Measurements from ENCODE around the gene CDKN1A.

CDKN1A gene

GRCh38 chr6:36678488-36679042 lies at the start of gene CDKN1A:
Gene CDKN1A (plus strand): TSS chr6:36678714. CDS start chr6:36684102, 5,388 bp downstream.
- peak; percentile 99 for TF ChIP-seq POLR2A (IDR thresholded peaks at IDR 0.05; ENCODE audit: low read depth, low read length)
- DNase-seq (ENCODE audit: insufficient read length, low spot score) (peak; percentile 82), FAIRE-seq (no peak)

DNA sequence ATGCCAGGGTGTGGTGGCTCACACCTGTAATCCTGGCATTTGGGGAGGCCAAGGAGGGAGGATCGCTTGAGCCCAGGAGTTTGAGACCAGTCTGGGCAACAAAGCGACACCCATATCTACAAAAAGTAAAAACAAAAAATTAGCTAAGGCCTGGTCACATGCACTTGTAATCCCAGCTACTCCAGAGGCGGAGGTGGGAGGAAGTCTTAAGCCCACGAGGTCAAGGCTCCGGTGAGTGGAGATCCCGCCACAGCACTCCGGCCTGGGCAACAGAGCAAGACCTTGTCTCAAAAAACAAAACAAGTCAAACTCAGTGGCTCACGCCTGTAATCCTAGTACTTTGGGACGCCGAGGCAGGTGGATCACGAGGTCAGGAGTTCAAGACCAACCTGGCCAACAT lies 48.7 kb upstream of the CDKN1A start:
- FAIRE-seq (no peak), DNase-seq (ENCODE audit: insufficient read length, low spot score) (no peak)
- TF ChIP-seq POLR2A (IDR thresholded peaks at IDR 0.05; ENCODE audit: low read depth, low read length) = no peak

DNA sequence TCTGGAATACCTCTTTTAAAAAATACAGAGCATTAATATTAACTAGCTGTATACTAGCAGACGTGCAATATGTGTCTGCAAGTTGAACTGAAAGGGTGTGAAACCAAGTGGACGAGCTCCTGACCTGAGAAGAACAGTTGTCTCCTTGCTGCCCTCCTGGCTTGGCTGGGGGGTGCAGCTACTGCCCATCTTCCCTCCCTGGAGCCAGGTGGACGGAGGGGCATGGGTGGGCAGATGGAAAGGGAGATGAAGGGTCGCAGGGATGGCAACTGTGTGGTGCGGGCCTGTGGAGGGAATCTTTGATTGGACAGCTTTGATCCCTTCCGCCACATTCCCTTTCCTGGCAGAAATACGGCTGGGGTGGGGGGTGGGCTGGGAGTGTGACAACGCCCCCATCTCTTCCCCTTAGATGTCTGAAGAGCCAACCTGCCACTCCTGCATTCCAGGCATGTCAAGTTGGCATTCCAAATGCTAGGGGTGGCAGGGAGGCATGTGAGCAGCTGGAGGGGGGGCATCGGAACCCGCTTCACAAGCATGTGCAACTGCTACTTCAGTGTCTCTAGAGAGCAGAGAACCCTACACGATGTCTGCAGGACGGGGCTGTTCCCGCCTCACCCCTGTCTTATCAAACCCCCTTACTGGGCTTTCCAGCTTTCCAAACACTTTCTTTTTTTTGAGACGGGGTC lies 47.0 kb upstream of the CDKN1A start:
- no peak for DNase-seq (ENCODE audit: insufficient read length, low spot score)
- FAIRE-seq = no peak
- no peak for TF ChIP-seq POLR2A (IDR thresholded peaks at IDR 0.05; ENCODE audit: low read depth, low read length)

- no peak for DNase-seq (ENCODE audit: insufficient read length, low spot score)
- FAIRE-seq = no peak
- no peak for TF ChIP-seq POLR2A (IDR thresholded peaks at IDR 0.05; ENCODE audit: low read depth, low read length)
Measured at GRCh38 chr6:36633370-36633769, 45.1 kb upstream of the CDKN1A start.

DNA sequence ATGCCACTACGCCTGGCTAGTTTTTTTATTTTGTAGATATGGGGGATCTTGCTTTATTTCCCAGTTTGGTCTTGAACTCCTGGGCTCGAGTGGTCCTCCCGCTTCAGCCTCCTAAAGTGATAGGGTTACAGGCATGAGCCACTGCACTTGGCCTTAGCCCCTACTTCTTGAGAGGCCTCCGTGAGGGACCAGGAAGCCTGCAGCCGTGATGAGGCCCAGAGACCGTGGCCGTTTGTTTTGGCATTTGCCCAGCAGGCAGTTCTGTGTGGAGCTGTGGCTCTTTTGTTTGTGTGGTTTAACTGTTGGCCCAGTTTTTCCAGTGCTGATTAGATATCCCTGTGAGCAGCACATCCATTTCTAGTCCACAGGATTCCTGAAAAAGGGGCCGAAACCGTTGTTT lies 44.6 kb upstream of the CDKN1A start:
- DNase-seq (ENCODE audit: insufficient read length, low spot score) = peak; percentile 38
- no peak for TF ChIP-seq POLR2A (IDR thresholded peaks at IDR 0.05; ENCODE audit: low read depth, low read length)
- no peak for FAIRE-seq

- DNase-seq (ENCODE audit: insufficient read length, low spot score) (no peak), FAIRE-seq (no peak)
- TF ChIP-seq POLR2A (IDR thresholded peaks at IDR 0.05; ENCODE audit: low read depth, low read length) = no peak
Measured at GRCh38 chr6:36634317-36635108, 44.0 kb upstream of the CDKN1A start.

DNA sequence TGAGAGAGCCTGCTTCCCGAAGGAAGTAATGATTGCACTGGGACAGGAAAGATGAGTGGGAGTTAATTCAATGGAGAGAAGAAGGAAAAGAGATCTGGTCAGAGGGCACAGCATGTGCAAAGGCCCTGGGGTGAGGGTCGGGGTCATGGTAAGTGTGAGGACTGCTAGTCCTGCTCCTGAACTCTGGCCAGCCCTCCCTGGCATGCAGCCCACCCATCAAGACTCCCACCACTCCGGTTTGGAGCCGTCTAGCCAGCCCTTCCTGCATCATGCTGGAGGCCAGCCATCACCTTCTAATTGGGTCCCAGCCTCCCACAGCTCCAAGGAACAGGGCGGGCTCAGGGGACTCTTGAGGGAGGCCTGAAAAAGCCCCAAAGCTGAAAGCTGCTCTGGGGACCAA lies 42.2 kb upstream of the CDKN1A start:
- no peak for FAIRE-seq
- TF ChIP-seq POLR2A (IDR thresholded peaks at IDR 0.05; ENCODE audit: low read depth, low read length) = no peak
- no peak for DNase-seq (ENCODE audit: insufficient read length, low spot score)

DNA sequence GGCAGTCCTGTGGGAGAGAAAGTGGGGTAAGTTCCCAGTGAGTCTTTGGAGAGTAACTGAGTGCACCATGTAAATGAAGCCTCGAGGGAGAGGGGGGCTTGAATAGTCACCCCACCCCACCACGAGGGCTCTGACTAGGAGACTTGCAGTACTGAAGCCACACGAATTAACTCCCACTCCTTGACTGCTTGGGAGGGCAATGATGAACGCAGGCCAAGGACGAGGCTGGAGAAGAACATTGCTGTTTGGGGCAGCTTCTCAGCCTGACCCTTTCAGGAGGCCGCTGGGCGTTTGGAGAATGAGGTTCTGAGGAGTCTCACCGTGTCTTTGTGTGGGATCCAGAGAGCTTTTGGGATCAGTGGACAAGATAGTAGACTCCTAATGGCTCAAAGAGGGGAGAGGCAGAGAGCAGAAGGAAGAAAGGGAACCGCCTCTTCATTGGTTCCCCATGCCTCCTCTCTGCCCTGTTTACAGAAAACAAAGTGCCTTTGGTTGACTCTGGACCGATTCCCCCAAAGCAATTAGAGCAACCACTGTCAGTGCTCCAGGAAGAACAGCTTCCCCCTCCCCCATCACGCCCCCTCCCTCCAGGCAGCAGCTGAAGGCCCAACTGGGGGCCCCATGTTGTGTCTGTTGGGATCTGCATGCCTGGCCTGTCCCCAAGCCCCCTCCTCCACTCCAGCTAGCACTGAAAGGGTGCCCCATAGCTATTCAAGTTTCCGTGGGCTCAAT lies 41.7 kb upstream of the CDKN1A start:
- no peak for DNase-seq (ENCODE audit: insufficient read length, low spot score)
- TF ChIP-seq POLR2A (IDR thresholded peaks at IDR 0.05; ENCODE audit: low read depth, low read length) = no peak
- no peak for FAIRE-seq

DNA sequence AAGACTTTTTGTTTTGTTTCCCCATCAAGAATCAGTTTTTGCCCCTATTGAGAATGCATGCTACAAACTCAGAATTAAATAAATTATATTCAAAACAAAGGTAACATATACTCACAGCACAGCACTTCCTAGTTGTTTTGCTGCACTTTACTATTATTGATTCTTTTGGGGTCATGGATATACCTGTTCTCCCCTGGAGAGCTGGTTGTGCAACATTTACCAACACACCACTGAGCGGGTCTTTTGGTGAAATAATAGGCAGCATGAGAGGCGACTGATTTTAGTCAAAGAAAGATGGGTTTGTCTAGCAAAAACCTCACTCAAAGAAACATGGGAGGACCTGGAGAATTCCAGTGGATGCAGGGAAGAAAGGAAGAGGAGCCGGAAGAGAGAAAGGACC lies 39.9 kb upstream of the CDKN1A start:
- no peak for FAIRE-seq
- no peak for TF ChIP-seq POLR2A (IDR thresholded peaks at IDR 0.05; ENCODE audit: low read depth, low read length)
- DNase-seq (ENCODE audit: insufficient read length, low spot score) = no peak

GRCh38 chr6:36639171-36639808 lies 39.2 kb upstream of the CDKN1A start:
- no peak for TF ChIP-seq POLR2A (IDR thresholded peaks at IDR 0.05; ENCODE audit: low read depth, low read length)
- FAIRE-seq (no peak), DNase-seq (ENCODE audit: insufficient read length, low spot score) (no peak)

DNA sequence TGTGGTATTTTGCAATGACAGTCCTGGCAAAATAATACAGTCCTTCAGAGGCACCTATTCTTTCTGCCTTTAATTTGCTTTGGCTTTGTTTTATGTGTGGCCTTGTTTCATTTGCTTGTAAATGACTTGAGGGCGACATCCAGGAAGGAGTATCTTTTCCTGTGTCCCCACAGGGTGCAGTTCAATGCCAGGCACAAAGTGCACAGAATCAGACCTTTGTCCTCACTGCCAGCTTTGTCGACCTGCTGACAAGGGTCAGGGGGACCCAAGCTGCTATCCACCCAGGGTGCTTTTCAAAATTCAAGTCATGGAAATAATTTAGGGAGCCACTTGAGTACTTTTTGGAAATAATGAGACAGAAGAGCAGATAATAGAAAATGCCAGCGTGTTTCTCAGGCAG lies 37.0 kb upstream of the CDKN1A start:
- FAIRE-seq = no peak
- DNase-seq (ENCODE audit: insufficient read length, low spot score) = no peak
- TF ChIP-seq POLR2A (IDR thresholded peaks at IDR 0.05; ENCODE audit: low read depth, low read length) = no peak

GRCh38 chr6:36642913-36643817 lies 35.3 kb upstream of the CDKN1A start:
- DNase-seq (ENCODE audit: insufficient read length, low spot score) (peak; percentile 90), FAIRE-seq (peak; percentile 87)
- TF ChIP-seq POLR2A (IDR thresholded peaks at IDR 0.05; ENCODE audit: low read depth, low read length) = no peak

DNA sequence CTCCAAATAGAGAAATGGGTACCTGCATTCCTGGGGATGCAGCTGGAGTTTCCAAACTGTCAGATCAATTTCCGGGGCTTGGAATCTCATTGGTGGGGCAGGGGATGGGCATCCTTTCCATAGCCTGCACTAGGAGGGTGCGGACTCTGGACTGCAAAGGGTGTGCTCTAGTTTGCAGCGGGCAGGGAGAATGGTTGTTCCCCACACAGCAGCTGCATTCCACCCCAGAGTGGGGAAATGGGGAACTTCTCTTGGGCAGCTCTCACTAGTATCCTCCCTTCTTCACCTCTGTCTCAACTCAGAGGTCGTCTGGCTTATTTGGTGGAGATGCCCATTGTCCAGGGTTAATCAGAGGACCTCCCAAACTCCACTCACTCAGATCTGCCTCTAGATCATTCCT lies 34.5 kb upstream of the CDKN1A start:
- TF ChIP-seq POLR2A (IDR thresholded peaks at IDR 0.05; ENCODE audit: low read depth, low read length) = no peak
- no peak for DNase-seq (ENCODE audit: insufficient read length, low spot score)
- no peak for FAIRE-seq
